Measurements from ENCODE around the gene MAP3K4. TPM values are rescaled to one million over a fixed set of nuclear protein-coding genes. Genes with fewer than 3 reads are reported as not detected.

Gene MAP3K4
- total RNA-seq, 1 experiment from 2014 or later = 29.9 TPM

GRCh38 chr6:160952633-160953281 is 38.8 kb upstream of the MAP3K4 start:
- no peak overlapping the region for H2AFZ ChIP-seq (ENCODE audit: low read length)
- H3K4me2 ChIP-seq (ENCODE audit: low read depth, low read length, poor library complexity, severe bottlenecking) = no peak overlapping the region
- no peaks in the 10 kb centered on the region for H3K79me2 ChIP-seq (ENCODE audit: low read length)
- H3K9me3 ChIP-seq (ENCODE audit: low read length) = no peaks in the 10 kb centered on the region
- no peaks in the 10 kb centered on the region for H4K20me1 ChIP-seq (ENCODE audit: insufficient read depth, low read depth, low read length)
- H3K9me2 ChIP-seq (replicated peaks; ENCODE audit: insufficient read depth, low read length) = no peaks in the 10 kb centered on the region
- no peaks in the 10 kb centered on the region for H3K36me3 ChIP-seq (ENCODE audit: insufficient read depth, low read length)
- no peaks in the 10 kb centered on the region for H3K4me1 ChIP-seq (ENCODE audit: low read length)
- no peak overlapping the region for H3K27ac ChIP-seq (ENCODE audit: low read length)
- no peaks in the 10 kb centered on the region for H3K27me3 ChIP-seq (ENCODE audit: low read length)
- no peak overlapping the region for H3K9ac ChIP-seq (ENCODE audit: low read length)
- DNase-seq = no peak
- H3K4me3 ChIP-seq (ENCODE audit: low read length) = no peak overlapping the region

GRCh38 chr6:160955508-160956295 is 35.9 kb upstream of the MAP3K4 start:
- DNase-seq = no peak
- Histone ChIP-seq H3K9ac (ENCODE audit: low read length) (no peak overlapping the region), H3K4me1 (ENCODE audit: low read length) (no peaks in the 10 kb centered on the region), H3K27me3 (ENCODE audit: low read length) (no peaks in the 10 kb centered on the region), H3K27ac (ENCODE audit: low read length) (no peak overlapping the region), H3K4me2 (ENCODE audit: low read depth, low read length, poor library complexity, severe bottlenecking) (no peak overlapping the region), H3K36me3 (ENCODE audit: insufficient read depth, low read length) (no peaks in the 10 kb centered on the region), H4K20me1 (ENCODE audit: insufficient read depth, low read depth, low read length) (no peaks in the 10 kb centered on the region), H3K9me3 (ENCODE audit: low read length) (no peaks in the 10 kb centered on the region), H3K9me2 (replicated peaks; ENCODE audit: insufficient read depth, low read length) (no peaks in the 10 kb centered on the region), H3K4me3 (ENCODE audit: low read length) (no peak overlapping the region), H3K79me2 (ENCODE audit: low read length) (no peaks in the 10 kb centered on the region), H2AFZ (ENCODE audit: low read length) (no peak overlapping the region)

- no peaks in the 10 kb centered on the region for H3K9me3 ChIP-seq (ENCODE audit: low read length)
- H3K79me2 ChIP-seq (ENCODE audit: low read length) = no peaks in the 10 kb centered on the region
- no peaks in the 10 kb centered on the region for H3K4me1 ChIP-seq (ENCODE audit: low read length)
- no peak overlapping the region for H3K4me3 ChIP-seq (ENCODE audit: low read length)
- no peaks in the 10 kb centered on the region for H3K36me3 ChIP-seq (ENCODE audit: insufficient read depth, low read length)
- H3K27me3 ChIP-seq (ENCODE audit: low read length) = no peaks in the 10 kb centered on the region
- H3K9me2 ChIP-seq (replicated peaks; ENCODE audit: insufficient read depth, low read length) = no peaks in the 10 kb centered on the region
- H3K9ac ChIP-seq (ENCODE audit: low read length) = no peak overlapping the region
- H4K20me1 ChIP-seq (ENCODE audit: insufficient read depth, low read depth, low read length) = no peaks in the 10 kb centered on the region
- H2AFZ ChIP-seq (ENCODE audit: low read length) = no peak overlapping the region
- H3K4me2 ChIP-seq (ENCODE audit: low read depth, low read length, poor library complexity, severe bottlenecking) = no peak overlapping the region
- no peak for DNase-seq
- H3K27ac ChIP-seq (ENCODE audit: low read length) = no peak overlapping the region
Measured at GRCh38 chr6:160956300-160957035, 35.1 kb upstream of the MAP3K4 start.

GRCh38 chr6:160959726-160960435 is 31.7 kb upstream of the MAP3K4 start:
- no peak overlapping the region for H3K4me3 ChIP-seq (ENCODE audit: low read length)
- H3K9ac ChIP-seq (ENCODE audit: low read length) = no peak overlapping the region
- no peaks in the 10 kb centered on the region for H4K20me1 ChIP-seq (ENCODE audit: insufficient read depth, low read depth, low read length)
- H3K79me2 ChIP-seq (ENCODE audit: low read length) = no peaks in the 10 kb centered on the region
- DNase-seq = no peak
- H3K9me2 ChIP-seq (replicated peaks; ENCODE audit: insufficient read depth, low read length) = no peaks in the 10 kb centered on the region
- no peak overlapping the region for H3K27ac ChIP-seq (ENCODE audit: low read length)
- H3K36me3 ChIP-seq (ENCODE audit: insufficient read depth, low read length) = no peaks in the 10 kb centered on the region
- no peaks in the 10 kb centered on the region for H3K27me3 ChIP-seq (ENCODE audit: low read length)
- no peak overlapping the region for H3K4me2 ChIP-seq (ENCODE audit: low read depth, low read length, poor library complexity, severe bottlenecking)
- H3K4me1 ChIP-seq (ENCODE audit: low read length) = no peaks in the 10 kb centered on the region
- H3K9me3 ChIP-seq (ENCODE audit: low read length) = no peaks in the 10 kb centered on the region
- H2AFZ ChIP-seq (ENCODE audit: low read length) = no peak overlapping the region

- H3K9me2 ChIP-seq (replicated peaks; ENCODE audit: insufficient read depth, low read length) = no peaks in the 10 kb centered on the region
- no peaks in the 10 kb centered on the region for H3K36me3 ChIP-seq (ENCODE audit: insufficient read depth, low read length)
- H3K79me2 ChIP-seq (ENCODE audit: low read length) = no peaks in the 10 kb centered on the region
- H3K9me3 ChIP-seq (ENCODE audit: low read length) = no peaks in the 10 kb centered on the region
- H3K4me1 ChIP-seq (ENCODE audit: low read length) = no peaks in the 10 kb centered on the region
- no peak overlapping the region for H3K27ac ChIP-seq (ENCODE audit: low read length)
- H2AFZ ChIP-seq (ENCODE audit: low read length) = no peak overlapping the region
- H3K4me2 ChIP-seq (ENCODE audit: low read depth, low read length, poor library complexity, severe bottlenecking) = no peak overlapping the region
- H3K27me3 ChIP-seq (ENCODE audit: low read length) = no peaks in the 10 kb centered on the region
- no peak for DNase-seq
- no peak overlapping the region for H3K9ac ChIP-seq (ENCODE audit: low read length)
- no peak overlapping the region for H3K4me3 ChIP-seq (ENCODE audit: low read length)
- H4K20me1 ChIP-seq (ENCODE audit: insufficient read depth, low read depth, low read length) = no peaks in the 10 kb centered on the region
Measured at GRCh38 chr6:160960839-160961238, 30.7 kb upstream of the MAP3K4 start.

- Histone ChIP-seq H3K9me2 (replicated peaks; ENCODE audit: insufficient read depth, low read length) (no peaks in the 10 kb centered on the region), H2AFZ (ENCODE audit: low read length) (no peak overlapping the region), H3K4me1 (ENCODE audit: low read length) (no peaks in the 10 kb centered on the region), H3K4me2 (ENCODE audit: low read depth, low read length, poor library complexity, severe bottlenecking) (no peak overlapping the region), H3K9me3 (ENCODE audit: low read length) (no peaks in the 10 kb centered on the region), H4K20me1 (ENCODE audit: insufficient read depth, low read depth, low read length) (no peaks in the 10 kb centered on the region), H3K27ac (ENCODE audit: low read length) (no peak overlapping the region), H3K4me3 (ENCODE audit: low read length) (no peak overlapping the region), H3K27me3 (ENCODE audit: low read length) (no peaks in the 10 kb centered on the region), H3K36me3 (ENCODE audit: insufficient read depth, low read length) (no peaks in the 10 kb centered on the region), H3K79me2 (ENCODE audit: low read length) (no peaks in the 10 kb centered on the region), H3K9ac (ENCODE audit: low read length) (no peak overlapping the region)
- DNase-seq = no peak
Measured at GRCh38 chr6:160962835-160963623, 28.5 kb upstream of the MAP3K4 start.

- H3K9ac ChIP-seq (ENCODE audit: low read length) = no peak overlapping the region
- no peak for DNase-seq
- H3K4me1 ChIP-seq (ENCODE audit: low read length) = no peaks in the 10 kb centered on the region
- H3K27ac ChIP-seq (ENCODE audit: low read length) = no peak overlapping the region
- H3K4me3 ChIP-seq (ENCODE audit: low read length) = no peak overlapping the region
- H3K9me2 ChIP-seq (replicated peaks; ENCODE audit: insufficient read depth, low read length) = no peaks in the 10 kb centered on the region
- H3K79me2 ChIP-seq (ENCODE audit: low read length) = no peaks in the 10 kb centered on the region
- no peak overlapping the region for H2AFZ ChIP-seq (ENCODE audit: low read length)
- H3K27me3 ChIP-seq (ENCODE audit: low read length) = no peaks in the 10 kb centered on the region
- no peak overlapping the region for H3K4me2 ChIP-seq (ENCODE audit: low read depth, low read length, poor library complexity, severe bottlenecking)
- no peaks in the 10 kb centered on the region for H3K36me3 ChIP-seq (ENCODE audit: insufficient read depth, low read length)
- no peaks in the 10 kb centered on the region for H4K20me1 ChIP-seq (ENCODE audit: insufficient read depth, low read depth, low read length)
- H3K9me3 ChIP-seq (ENCODE audit: low read length) = no peaks in the 10 kb centered on the region
Measured at GRCh38 chr6:160963651-160964050, 27.9 kb upstream of the MAP3K4 start.
